Testis (tissue), 2 donors: Measurements from ENCODE around the gene PRDM11.

ENCODE experiments used
- POLR2A ChIP-seq: fragments of 450-650 bp; IDR thresholded peaks from one replicate; pipeline ENCODE4 v1.6.1; 2017; ENCODE audit warnings: antibody characterized with exemption, mild to moderate bottlenecking, moderate library complexity
- TF ChIP-seq, protein P1 (sequence below), 3 experiments: fragments of 450-650 bp in 2 of 3; fragments of 200-600 bp in 1 of 3; sonication (generic) in 1 of 3; IDR thresholded peaks; one replicate each; pipeline ENCODE4 v1.5.1; 2016 to 2019; ENCODE audit warnings: antibody characterized with exemption in 3 of 3, mild to moderate bottlenecking in 2 of 3, moderate library complexity in 1 of 3

DNA sequence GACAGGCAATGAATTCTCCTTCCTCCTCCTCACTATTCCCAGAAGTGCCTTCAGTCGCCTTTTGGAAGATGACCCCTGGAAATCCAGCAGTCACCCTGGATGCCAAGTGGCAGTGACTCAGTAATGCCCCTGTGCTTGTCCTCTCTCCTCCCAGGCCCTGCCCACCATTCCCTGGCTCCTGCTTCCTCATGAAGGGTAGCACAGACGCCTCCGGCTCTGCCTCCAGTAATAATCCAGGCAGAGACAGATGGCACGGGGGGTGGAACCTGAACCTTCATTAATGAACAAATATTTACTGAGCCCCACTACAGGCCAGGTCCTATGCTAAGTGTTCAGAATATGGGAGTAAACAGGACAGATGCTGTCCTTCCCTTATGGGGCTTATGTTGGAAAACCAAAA is 116.5 kb downstream of the PRDM11 start:
- TF ChIP-seq, protein P1, sequence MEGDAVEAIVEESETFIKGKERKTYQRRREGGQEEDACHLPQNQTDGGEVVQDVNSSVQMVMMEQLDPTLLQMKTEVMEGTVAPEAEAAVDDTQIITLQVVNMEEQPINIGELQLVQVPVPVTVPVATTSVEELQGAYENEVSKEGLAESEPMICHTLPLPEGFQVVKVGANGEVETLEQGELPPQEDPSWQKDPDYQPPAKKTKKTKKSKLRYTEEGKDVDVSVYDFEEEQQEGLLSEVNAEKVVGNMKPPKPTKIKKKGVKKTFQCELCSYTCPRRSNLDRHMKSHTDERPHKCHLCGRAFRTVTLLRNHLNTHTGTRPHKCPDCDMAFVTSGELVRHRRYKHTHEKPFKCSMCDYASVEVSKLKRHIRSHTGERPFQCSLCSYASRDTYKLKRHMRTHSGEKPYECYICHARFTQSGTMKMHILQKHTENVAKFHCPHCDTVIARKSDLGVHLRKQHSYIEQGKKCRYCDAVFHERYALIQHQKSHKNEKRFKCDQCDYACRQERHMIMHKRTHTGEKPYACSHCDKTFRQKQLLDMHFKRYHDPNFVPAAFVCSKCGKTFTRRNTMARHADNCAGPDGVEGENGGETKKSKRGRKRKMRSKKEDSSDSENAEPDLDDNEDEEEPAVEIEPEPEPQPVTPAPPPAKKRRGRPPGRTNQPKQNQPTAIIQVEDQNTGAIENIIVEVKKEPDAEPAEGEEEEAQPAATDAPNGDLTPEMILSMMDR (IDR thresholded peaks at IDR 0.05), result no peak
- TF ChIP-seq POLR2A, result no peak
